CD4-positive, alpha-beta T cell treated with Interleukin-6 at 100 ng/mL for 8 hours (primary cell): ENCODE data around the gene ADSS2.
"Not testable (repeated sequence)": the region's sequence is repeated elsewhere in the genome, so short reads cannot be mapped to it uniquely, and the experiment has no call there.

ENCODE experiments used
- DNase-seq: peaks from one replicate; pipeline ENCODE4 v3.0.0-alpha.2; 2020; ENCODE audit warnings: mixed read lengths, low spot score

The ADSS2 gene

GRCh38 chr1:244365809-244366208, 85.9 kb downstream of the ADSS2 start:
- DNase-seq, result no peak

GRCh38 chr1:244365262-244365661, 86.4 kb downstream of the ADSS2 start:
- DNase-seq, result not testable (repeated sequence)

- DNase-seq, result no peak
Observed at GRCh38 chr1:244362476-244362875, 89.2 kb downstream of the ADSS2 start.

- DNase-seq, result no peak
Observed at GRCh38 chr1:244361764-244362473, 89.8 kb downstream of the ADSS2 start.
